NK-92 (cell line): ENCODE results near the gene FLG2.

Experiments
- DNase-seq: peaks from one replicate; lab custom pipeline; 2025; ENCODE audit not compliant: unreplicated experiment; lab: John Stamatoyannopoulos, UW

FLG2 gene

GRCh38 chr1:152359906-152360305 is at the start of gene FLG2:
TSS of gene FLG2 (minus strand) at chr1:152360006. CDS start at chr1:152358884, 1,122 bp downstream.
- no peak for DNase-seq

- DNase-seq = no peak
These were observed 48.9 kb upstream of the FLG2 start for GRCh38 chr1:152408664-152409063.

GRCh38 chr1:152398812-152399698 is 39.2 kb upstream of the FLG2 start:
- DNase-seq = no peak

GRCh38 chr1:152397474-152397873 is 37.7 kb upstream of the FLG2 start:
- no peak for DNase-seq

GRCh38 chr1:152394151-152394550 is 34.3 kb upstream of the FLG2 start:
- DNase-seq = no peak

- no peak for DNase-seq
These were observed 33.1 kb upstream of the FLG2 start for GRCh38 chr1:152392909-152393308.

- no peak for DNase-seq
These were observed 29.1 kb upstream of the FLG2 start for GRCh38 chr1:152388889-152389288.

- DNase-seq = no peak
These were observed 27.1 kb upstream of the FLG2 start for GRCh38 chr1:152386940-152387339.

- DNase-seq = no peak
These were observed 21.1 kb upstream of the FLG2 start for GRCh38 chr1:152380932-152381331.

- DNase-seq = no peak
These were observed 14.6 kb upstream of the FLG2 start for GRCh38 chr1:152374451-152374850.

GRCh38 chr1:152372672-152373071 is 12.9 kb upstream of the FLG2 start:
- no peak for DNase-seq

GRCh38 chr1:152367436-152367835 is 7.6 kb upstream of the FLG2 start:
- DNase-seq = no peak

GRCh38 chr1:152356736-152357135 is 3.1 kb downstream of the FLG2 start:
- DNase-seq = no peak

GRCh38 chr1:152349611-152350010 is 10.2 kb downstream of the FLG2 start:
- no peak for DNase-seq

- no peak for DNase-seq
These were observed 11.4 kb downstream of the FLG2 start for GRCh38 chr1:152348447-152348846.

- DNase-seq = no peak
These were observed 12.6 kb downstream of the FLG2 start for GRCh38 chr1:152347116-152347728.

GRCh38 chr1:152344438-152344837 is 15.4 kb downstream of the FLG2 start:
- no peak for DNase-seq

- no peak for DNase-seq
These were observed 16.8 kb downstream of the FLG2 start for GRCh38 chr1:152343006-152343405.

- DNase-seq = no peak
These were observed 24.4 kb downstream of the FLG2 start for GRCh38 chr1:152335399-152335798.

- DNase-seq = no peak
These were observed 30.9 kb downstream of the FLG2 start for GRCh38 chr1:152328801-152329391.

GRCh38 chr1:152325111-152325510 is 34.7 kb downstream of the FLG2 start, which contains the start of gene FLG:
TSS of gene FLG (minus strand) at chr1:152325239. CDS start at chr1:152315456, 9,783 bp downstream.
- no peak for DNase-seq

- no peak for DNase-seq
These were observed 45.8 kb downstream of the FLG2 start for GRCh38 chr1:152313970-152314369.
